Measurements from ENCODE around the gene CHST9.
"Not testable (repeated sequence)": the region's sequence is repeated elsewhere in the genome, so short reads cannot be mapped to it uniquely, and the experiment has no call there.

CHST9 gene

DNA sequence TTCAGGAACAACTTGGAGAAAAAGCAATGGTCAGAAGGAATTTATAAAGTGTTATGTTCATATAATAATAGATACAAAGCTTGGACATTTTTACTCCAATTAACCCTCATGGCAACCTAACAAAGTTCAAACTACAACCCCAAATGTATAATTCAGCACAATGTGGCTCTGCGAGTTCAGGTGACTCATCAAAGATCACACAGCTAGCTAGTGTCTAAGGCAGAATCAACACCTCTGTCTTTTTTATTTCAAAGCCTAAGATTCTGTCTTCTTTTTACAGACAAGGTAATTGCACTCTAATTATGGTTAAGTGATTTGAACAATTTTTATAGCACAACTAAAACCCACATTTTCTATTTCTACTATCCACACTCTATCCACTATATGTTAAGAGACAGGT is 90.5 kb downstream of the CHST9 start:
- DNase-seq (ENCODE audit: low read depth in 2 of 2): no peak

DNA sequence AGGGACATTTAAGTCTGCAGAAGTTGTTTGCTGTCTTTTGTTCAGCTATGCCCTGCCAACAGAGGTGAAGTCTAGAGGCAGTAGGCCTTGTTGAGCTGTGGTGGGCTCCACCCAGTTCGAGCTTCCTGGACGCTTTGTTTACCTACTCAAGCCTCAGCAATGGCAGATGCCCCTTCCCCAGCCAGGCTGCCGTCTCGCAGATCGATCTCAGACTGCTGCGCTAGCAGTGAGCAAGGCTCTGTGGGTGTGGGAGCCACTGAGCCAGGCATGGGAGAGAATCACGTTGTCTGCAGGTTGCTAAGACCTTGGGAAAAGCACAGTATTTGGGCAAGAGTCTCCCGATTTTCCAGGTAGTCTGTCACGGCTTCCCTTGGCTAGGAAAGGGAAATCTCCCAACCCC is 91.8 kb downstream of the CHST9 start:
- DNase-seq (ENCODE audit: low read depth in 2 of 2): not testable (repeated sequence)

DNA sequence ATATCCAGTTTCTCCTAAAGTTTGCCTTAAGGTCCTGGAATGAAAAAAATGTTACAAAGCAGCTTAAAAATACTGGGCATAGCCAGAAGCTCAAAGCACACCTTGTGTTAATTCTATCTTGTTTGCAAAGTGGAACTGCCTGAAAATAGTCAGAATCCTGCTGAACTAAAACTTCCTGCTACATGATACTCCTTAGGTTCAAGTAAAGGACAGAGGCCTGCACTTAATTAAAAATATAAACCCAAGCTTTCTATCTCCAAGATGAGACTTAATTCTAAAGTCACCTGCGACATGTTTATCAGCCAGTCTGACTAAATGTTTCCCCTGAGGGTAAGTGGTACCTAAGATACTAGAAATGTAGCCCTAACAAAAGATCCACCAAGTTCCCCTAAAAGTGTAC is 103.4 kb downstream of the CHST9 start:
- no peak for DNase-seq (ENCODE audit: low read depth in 2 of 2)

DNA sequence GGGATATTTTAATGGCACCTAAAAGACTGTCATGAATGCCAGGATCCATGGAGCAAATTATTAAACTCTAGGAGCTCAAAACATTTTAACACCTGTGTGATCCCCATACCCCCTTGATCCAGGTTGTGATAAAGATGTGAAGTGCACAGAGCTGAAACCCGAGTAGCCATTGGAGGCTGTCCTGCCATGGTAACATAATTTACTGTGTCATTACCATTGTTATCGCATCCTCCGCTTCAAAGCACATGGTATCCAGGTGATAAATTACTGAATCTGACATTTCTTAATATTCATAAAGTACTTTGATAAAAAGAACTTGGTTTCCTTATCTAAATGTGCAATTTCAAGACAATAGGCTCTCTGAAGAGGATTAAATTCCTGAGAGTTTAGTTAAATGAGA is 109.3 kb downstream of the CHST9 start:
- DNase-seq (ENCODE audit: low read depth in 2 of 2): no peak

DNA sequence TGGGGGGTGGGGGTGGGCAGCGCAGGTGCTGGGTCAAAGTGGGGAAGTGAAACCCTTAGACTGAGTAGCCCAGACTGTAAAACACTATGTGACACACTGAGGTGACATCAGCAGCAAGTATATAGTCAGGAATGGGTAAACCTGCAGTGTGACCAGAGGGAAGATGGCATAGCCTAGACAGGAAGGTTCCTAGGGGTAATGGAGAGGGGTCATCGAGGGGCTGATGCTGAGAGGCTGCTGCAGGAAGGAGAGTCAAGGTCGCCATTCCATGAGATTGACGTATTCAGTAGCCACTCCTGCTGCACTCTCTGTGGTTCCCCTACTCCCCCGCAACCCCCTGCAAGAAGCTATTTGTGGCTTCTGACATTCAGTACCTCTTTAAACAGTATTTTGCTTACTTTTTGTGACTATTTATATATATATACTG is 111.7 kb downstream of the CHST9 start:
- DNase-seq (ENCODE audit: low read depth in 2 of 2): no peak

DNA sequence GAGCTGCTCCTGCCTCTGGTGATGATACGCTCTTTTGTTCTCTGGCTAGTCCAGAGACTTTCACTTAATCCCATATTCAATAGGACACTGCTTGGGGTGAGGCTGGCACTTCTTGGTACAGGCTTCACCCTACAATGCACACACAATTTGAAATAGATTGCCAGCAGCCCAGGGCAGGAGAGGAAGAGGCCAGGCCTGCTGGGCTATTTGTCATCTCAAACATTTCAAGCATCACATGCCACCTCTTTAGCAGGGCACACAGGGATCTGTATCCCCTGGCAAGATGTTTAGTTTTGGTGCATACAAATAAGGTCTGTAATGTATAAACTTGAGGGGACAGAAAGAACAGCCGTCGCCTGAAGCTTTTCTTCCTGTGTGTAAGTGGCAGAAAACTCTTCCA is 120.4 kb downstream of the CHST9 start:
- DNase-seq (ENCODE audit: low read depth in 2 of 2): no peak

DNA sequence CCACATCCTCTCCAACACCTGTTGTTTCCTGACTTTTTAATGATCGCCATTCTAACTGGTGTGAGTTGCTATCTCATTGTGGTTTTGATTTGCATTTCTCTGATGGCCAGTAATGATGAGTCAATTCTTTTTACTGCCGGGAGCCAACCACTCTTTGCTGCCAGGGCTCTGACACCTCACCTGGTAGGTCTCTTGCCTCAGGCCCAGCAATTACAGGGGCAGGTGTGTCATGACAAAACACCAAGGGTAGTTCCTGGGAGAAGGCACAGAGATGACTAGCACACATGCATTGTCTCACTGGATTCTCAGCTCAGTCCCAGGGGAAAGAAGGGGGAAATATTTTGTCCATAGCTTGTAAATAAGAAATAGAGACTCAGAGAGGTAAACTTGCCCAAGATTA is 122.3 kb downstream of the CHST9 start:
- DNase-seq (ENCODE audit: low read depth in 2 of 2): no peak

DNA sequence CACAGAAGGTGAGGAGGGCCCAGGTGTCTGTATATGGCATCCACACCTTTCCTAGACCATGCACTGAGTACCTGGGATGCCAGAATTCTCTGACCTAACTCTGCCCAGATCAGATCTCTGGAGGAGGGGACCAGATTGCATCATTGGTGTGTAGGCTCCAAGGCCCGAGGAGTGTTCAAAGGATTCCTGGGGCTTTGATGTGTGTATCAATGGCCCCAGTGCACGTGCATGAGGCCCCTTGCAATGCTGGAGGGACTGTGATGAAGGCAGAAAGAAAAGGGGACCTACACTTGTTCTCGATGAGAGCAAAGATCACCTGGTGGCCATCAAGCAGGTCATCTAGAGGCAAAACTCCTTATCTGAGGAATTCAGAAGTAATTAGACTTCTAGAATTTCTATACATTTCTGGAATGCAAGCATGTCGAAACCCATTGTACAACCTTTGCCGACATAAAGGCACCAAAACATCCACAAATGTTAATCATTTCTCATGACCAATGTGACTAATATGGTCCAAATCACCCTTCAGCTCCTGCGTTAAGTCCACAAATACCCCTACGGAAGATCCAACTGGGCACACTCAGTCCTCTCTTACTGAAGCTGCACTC is 123.5 kb downstream of the CHST9 start:
- DNase-seq (ENCODE audit: low read depth in 2 of 2): no peak

DNA sequence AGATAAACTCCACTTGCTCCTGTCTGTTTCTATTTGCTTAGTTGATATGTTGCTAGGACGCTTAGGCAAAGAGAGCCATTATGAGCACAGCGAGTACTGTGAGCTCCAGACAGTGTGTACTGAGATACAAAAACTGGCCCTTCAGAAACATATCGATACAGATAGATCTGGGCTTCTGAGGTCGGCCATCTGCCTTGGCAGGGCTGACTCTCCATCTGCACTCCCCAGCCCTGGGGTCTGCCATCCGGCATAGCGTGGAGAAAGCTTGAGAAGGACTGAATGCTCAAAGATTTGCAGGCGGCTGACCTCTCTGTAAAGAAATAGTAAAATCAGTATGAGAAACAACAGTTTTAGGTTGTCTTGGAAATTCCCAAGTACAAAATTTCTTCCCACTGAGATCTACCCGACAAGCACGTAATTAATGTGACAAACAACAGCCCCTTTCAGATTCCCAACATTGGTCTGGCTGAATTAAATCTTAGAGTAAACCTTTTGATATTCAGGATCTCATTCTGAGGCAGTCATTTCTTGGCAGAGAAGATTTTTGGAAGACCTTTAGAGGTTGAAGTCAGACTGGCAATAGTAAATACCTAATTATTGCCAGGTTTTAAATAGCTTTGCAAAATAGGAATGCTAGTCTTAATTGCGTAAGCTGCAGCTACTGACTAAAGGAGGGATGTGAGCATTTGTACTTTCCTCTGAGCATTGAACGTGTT is 127.4 kb downstream of the CHST9 start:
- no peak for DNase-seq (ENCODE audit: low read depth in 2 of 2)

DNA sequence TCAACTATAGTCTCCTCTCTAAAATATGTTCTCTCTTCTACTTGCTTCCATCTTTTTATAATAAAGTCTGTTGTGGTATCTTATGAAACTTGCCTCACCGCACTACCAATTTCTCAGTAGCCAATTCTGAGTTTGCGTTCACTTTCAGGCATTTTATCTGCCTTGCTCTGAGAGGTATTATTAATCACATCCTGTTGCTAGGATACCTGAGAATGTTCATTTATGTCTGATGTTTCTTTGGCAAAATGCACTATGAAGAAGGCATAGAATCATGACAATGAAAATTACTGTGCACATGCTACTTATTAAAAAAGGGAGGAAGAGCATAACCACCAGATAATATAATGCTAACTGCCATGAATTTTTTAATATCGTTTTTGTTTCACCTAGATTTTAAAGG is 130.2 kb downstream of the CHST9 start:
- no peak for DNase-seq (ENCODE audit: low read depth in 2 of 2)

DNA sequence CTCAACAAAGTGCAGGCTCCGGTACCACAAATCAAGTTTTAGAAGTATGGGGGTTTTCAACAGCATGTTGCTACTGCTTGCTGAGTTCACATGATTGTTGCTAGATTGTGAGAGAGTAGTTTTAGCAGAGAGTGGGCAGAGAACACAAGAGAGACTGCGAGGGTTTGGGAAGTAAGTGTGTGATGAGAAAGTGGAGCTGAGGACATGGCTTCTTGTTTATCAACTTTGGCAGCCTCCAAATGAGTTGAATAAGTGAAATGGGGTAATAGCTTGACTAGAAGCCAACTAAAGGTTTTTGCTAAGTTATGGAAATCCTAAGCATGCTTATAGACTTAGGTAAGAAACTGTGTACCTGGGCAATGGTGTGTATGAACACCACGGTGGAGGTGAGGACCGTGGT is 135.1 kb downstream of the CHST9 start:
- DNase-seq (ENCODE audit: low read depth in 2 of 2): no peak

DNA sequence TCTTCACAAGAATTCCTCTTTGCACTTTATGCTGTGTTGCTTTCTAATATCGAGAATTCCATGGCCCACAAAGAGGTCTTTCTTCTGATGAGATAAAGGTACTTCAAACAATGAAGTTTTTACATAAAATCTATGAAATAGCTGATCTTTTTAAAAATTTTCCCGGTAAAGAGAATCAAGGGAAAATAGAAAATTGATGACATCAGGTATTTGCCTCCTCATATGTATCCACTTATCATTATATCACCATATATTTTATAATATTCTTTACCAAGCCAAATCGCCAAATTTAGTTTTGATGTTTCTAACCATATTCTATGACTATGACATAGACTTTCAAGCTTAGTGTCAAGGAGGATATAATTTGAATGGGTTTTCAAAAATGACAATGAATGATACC is 139.8 kb downstream of the CHST9 start:
- no peak for DNase-seq (ENCODE audit: low read depth in 2 of 2)

DNA sequence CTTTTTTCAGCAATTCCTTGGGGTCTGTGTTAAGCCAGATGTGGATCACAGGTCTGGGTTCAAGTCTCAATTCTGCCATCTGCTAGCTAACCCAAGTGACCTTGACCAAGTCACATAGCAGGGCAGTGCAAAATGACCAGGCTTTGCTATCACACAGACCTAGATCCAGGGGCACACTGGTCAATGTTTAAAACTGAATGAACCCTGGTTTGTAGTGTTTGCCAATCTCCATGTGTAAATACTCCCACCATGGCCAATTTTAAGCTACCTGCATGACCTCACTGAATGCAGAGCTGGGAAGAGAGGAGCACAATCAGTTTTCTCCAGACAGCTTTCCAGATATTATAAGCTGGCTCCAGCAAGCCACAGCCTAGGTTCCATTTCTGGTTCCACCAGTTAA is 142.9 kb downstream of the CHST9 start:
- no peak for DNase-seq (ENCODE audit: low read depth in 2 of 2)

DNA sequence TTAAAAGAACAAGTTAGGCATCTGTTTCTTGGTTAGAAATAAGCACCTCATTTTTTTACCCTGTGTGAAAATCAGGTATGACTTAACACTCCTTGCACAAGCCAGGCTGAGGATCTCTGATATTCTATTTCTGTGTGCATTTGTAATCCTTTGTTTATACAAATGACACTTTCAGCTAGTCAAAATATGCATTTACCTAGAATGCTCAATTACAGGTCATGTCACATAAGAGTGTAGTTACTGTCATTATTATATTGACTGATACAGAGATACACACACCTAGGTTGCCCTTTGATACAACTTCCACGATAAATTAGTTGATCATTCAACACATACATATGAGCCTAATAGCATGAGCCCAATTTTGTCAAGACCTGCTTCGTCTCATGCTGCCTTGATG is 144.3 kb downstream of the CHST9 start:
- no peak for DNase-seq (ENCODE audit: low read depth in 2 of 2)

DNA sequence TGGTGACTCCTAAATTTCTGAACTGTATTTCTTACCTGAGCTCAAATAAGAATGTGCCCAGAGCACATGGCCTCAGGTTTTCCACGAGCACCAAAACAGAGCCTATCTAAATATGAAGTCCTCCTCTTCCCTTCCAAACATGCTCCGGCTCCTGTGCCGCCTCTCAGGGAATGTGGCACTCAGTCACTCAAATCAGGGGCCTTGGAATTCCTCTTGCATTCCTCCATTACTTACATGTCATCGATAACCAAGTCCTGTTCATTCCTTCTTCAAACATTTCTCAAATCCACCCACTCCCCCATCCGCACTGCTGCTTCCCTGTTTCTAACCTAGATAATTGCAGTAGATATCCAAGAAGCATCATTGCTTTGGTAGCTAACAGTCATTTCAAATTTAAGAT is 151.4 kb downstream of the CHST9 start:
- no peak for DNase-seq (ENCODE audit: low read depth in 2 of 2)

DNA sequence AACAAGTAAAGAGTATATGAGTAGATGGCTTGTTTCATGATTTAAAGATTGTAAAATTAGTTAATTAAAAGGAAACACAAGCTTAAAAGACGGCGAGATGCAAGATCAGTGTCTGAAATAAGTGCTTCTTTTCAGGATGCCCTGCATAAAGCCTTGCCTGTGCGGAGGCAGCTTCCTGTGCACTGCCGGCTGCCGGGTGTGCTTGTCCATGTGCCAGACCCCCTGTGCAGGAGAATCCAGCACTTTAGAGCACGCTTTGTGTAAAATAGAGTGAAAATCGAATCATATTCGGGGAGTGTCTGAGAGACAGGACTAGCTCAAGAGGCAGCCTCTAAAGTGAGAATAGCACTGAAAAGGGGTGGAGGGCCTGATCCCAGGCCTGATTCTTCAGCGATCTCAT is 154.7 kb downstream of the CHST9 start:
- no peak for DNase-seq (ENCODE audit: low read depth in 2 of 2)

DNA sequence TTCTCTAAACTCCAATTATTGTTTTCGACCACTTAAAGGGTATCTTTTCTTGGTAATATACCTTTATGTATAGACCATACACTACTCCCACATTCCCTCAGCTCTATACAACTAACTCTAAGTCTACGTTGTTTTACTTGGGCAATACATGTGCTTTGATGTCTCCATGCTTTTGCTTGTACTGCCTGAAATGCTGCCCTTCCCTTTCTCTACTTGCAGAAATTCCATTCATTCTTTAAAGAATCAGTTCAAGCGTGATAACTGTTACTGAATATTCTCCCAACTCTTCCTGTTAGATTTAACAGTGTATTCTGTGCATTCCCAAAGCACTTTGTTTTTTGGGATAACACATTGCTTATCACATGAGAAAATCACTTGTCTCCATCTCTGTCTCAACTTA is 162.6 kb downstream of the CHST9 start:
- DNase-seq (ENCODE audit: low read depth in 2 of 2): no peak

DNA sequence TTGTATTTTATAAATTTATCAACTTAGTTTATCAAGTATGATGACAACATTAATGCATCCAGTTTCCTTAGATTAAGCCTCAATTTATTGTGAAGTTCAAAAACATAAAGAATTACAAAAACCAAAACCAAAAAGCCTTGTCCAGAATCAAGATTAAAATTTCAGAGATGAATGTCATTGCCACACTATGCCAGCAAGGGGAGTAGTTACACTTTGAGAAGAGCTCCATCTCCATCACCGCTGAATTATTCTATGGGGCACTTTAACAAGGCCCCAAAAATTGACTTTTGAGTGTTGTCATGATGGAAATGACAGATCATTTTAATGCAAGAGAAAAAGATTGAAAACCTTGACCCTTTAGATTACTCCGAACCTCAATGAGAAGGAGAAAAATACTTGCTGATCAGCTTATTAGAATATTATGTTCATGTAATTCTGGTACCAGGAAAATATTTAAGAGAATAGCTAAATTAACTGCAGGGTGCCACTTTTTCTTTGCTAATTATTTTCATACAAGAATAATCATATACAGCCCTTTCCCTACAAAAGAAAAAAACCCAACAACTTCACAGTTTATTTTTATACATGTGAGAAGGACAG is 167.1 kb downstream of the CHST9 start:
- DNase-seq (ENCODE audit: low read depth in 2 of 2): no peak

DNA sequence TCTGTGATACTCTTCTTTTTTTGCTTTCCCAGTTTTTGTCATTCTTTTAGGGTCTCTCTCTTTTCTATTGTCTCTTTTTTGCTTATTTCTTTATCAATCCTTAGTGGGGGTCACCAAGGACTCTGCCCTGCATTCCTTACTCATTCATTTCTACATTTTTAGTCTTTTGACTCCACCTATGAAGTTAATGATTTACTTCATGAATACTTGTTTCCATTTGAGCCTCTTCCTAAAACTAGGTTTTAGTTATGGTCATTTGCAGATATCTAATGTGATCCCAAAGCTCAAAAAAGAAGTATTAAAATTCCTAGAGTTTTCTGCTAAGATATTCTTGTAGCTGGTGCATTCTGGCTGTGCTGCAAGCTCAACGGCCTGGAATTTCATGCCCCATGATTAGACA is 170.3 kb downstream of the CHST9 start:
- DNase-seq (ENCODE audit: low read depth in 2 of 2): no peak

DNA sequence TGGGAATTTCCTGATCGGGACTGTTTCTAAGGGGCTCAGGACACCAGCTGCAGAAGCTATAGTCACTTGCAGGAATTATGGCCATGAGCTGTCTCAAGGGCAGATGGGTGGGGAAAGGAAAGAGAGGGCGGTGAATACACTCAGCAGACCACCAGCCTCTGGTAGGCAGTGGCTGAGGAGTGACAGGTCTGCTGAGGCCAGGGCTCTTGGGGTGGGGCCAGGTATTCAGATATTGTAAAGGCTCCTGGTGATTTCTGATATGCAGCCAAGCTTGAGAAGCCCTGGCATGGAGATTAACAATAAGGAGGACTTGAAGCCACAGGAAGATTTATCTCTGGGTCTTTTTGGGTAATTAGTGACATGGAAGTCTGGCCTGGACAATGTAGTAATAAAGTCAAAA is 174.3 kb downstream of the CHST9 start:
- no peak for DNase-seq (ENCODE audit: low read depth in 2 of 2)

DNA sequence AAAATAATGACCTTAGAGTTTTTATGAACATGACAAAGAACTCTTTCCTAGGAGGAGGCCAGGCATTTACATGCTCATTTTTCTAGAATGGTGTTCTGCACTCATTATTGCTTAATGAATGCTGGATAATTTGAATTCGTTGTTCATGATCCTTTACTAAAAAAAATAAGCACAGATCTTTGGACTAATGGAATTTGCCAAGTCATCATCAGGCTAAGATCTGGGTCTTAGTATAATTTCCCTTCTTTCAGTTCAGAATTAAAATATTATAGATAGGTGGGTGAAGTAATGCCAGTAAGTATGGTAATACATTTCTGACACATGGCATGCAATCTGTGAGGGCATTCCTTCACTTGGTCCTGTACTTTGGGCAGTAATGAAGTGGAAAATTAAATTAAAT is 175.8 kb downstream of the CHST9 start:
- DNase-seq (ENCODE audit: low read depth in 2 of 2): no peak

DNA sequence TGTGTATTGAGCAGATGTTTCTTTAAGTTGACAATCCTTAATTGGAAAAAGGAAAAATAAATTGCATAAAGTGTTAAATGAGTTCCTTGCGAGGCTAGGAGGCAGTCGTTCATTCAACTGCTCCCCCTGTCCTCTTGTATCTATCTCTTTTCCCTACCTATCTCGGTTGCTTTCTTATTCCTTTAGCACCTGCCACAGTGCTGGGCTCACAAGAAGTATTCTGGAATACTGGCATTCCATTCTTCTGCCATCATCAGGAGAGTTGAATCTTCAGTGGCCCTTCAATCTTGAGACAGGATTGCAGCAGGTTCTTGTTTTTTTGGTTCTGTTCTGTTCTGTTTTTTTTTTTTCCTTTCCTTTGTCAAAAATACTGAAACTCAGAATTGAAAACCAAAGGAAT is 176.5 kb downstream of the CHST9 start:
- no peak for DNase-seq (ENCODE audit: low read depth in 2 of 2)

DNA sequence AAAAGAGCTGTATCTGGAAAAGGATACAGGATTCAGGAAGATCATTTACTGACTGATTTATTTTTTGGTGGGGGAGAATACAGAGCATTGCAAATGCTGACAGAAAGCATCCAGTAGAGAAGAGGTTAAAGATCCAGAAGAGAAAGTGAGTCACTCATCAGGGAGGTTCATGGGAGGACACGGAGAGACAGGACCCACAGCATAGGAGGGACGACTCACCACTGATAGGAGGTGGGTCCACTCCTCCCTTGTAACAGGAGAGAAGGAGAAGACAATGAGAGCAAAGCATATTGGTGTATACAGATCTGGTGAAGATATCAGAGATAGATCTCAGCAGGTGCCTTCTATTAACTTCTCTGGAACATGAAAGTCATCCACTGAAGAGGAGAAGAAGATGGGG is 177.2 kb downstream of the CHST9 start:
- no peak for DNase-seq (ENCODE audit: low read depth in 2 of 2)

DNA sequence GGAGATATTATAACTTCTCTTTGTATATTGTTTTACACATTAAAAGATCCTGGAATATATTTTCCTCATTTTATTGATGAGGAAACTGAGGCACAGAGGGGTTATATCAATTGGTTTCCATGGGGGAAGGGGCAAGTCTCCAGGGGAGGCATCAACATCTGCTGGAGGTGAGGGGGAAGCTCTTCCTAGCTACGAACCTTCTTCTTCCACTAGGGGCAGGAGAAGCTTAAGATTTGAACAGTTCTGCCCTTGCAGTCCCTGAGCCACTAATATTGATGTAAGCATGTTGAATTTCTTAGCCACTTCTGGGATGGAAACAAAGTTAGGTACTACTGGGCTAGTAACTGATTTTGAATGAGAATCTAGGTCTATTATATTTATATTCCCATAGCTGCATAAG is 179.5 kb downstream of the CHST9 start:
- no peak for DNase-seq (ENCODE audit: low read depth in 2 of 2)

All from stimulated activated CD8-positive, alpha-beta memory T cell treated with anti-CD3 and anti-CD28 coated beads, Interleukin-15, amount 100 ng/mL, for 4 hours (primary cell).